Epithelial cell of prostate (primary cell): Measurements from ENCODE around the gene NDUFC2.
"Not testable (repeated sequence)": the region's sequence is repeated elsewhere in the genome, so short reads cannot be mapped to it uniquely, and the experiment has no call there.

Source experiments
- DNase-seq: peaks from one replicate; pipeline ENCODE4 v3.0.0-alpha.2; 2011; ENCODE audit warnings: low read depth, low spot score
- H3K27ac ChIP-seq: fragments of 450-650 bp; 2 replicates; pipeline ENCODE4 v1.5.1; 2017; ENCODE audit warnings: mild to moderate bottlenecking

NDUFC2 gene

DNA sequence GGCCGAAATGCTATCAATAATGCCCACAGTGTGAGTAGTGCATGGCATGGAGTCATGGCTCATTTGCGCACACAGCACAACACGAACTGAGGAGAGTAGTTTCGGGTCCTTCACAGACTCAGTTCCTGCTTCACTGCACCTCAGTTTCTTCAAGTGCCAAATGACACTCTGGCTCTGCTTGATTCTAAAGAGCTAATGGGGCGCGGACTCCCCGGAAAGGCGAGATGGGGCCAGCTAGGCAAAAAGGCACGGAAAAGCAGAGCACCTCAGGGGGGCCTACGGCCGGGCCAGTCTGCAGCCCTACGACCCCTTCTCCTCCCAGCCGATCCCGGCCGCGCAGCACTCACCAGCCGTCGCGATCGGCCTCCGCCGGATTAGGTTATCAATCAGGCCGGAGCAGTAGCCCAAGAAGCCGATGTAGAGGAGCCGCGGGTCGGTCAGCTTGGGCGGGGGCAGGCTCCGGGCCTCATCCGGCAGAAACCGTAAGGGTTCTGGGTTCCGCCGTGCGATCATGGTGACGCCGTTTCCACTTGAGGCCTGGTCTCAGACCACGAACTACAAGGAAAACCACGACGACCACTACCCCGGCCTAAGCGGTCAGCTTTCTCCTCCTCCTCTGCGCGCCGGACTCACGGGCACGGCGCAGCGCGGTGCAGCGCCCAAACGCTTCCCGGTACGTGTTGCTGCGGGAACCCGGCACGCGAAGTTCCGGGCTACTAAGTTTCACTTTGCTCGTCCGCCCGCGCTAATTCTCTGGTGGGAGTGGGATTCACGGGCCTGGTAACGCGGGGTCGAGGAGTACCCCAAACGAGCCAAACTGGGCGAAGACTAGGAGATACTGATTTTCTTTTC is at the start of gene NDUFC2:
NDUFC2 (minus strand) TSS at position 631 of the 852 bp plus-strand sequence; CDS start at position 513, 118 bp downstream.
- H3K27ac ChIP-seq: peak within 1 kb of the TSS; percentile 58
- no peak for DNase-seq

DNA sequence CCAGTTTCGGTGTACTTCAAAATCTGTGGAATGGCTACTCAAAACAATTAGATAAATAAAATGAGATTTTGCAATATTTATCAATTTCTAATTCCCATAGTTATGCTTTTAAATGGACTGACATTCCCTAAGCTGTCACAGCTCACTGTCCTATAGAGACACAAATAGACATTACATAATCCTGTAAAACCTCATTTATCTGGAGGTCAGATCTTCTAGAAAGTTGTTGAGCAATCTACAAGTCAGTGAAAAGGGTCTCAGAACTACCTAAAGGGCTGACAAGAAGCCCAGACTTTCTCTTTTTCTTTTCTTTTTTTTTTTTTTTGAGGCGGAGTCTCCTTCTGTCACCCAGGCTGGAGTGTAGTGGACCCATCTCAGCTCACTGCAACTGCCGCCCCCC is 47.7 kb upstream of the NDUFC2 start:
- no peak for DNase-seq
- H3K27ac ChIP-seq: no peak overlapping the region

DNA sequence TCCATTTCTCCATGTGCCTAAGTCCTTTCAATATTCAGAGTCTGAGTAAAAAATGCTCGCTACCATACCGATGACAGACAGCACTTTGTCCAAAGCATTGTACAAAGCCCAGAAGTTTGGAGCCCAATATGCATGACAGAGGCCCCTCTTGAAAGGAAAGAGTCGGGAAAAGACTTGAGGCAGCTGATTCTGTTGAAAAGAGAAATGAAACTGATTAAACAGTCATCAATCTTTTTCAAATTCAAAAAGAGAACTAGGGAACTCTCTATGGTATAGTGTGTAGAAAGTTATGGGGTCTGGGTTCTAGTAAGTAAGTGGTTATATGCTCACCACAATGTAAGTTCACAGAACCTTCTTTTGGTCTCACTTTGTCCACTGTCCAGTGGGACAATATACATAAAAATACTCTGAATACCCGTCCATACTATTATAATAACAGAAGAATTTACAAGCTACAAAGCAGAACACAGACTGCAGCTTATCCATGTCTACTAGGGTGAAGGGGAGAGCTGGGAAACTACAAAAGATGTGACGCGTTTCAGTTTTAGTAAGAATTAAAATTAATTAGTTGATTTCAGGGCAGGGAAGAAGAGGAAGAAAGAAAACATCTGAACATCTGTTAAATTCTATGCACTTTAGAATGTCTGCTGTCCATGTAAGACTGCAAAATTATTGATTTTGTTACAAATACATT is 33.1 kb upstream of the NDUFC2 start:
- DNase-seq: no peak
- H3K27ac ChIP-seq: no peak overlapping the region

DNA sequence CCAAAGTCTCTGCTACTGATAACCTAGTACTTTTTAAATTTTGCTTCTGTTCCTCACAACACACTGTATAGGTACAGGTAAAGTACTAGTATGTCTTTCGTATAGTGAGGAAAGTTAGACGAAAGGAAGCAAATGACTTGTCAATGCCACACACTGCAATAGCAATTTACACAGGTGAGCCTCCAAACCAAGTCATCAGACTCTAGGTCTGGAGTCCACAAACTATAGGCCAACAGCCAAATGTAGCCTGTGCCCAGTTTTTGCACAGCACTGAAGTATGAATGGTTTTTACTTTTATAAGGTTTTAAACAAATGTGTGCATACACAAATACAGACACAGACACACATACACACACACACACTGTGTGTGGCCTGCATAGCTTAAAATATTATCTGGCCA is 31.6 kb upstream of the NDUFC2 start:
- peak overlapping the region; percentile 53 for H3K27ac ChIP-seq
- DNase-seq: no peak

DNA sequence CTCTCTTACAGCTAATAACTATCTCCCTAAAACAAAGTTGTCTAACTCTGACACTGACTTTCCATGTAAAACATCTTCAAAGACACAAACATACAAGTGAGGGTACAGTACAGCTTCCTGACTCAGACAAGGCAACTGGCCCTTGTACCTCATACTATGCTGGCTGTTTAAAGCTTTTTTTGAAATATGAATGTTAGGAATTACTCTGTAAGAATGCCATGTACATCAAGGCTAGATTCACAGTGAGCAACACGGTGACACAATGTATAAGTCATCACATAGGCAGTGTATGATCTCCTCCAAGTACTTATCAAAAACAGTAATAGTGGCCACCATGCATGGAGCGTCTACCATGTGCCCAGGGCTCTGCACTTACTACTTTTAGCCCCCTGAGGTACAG is 31.2 kb upstream of the NDUFC2 start:
- DNase-seq: no peak
- H3K27ac ChIP-seq: peak overlapping the region; percentile 53

DNA sequence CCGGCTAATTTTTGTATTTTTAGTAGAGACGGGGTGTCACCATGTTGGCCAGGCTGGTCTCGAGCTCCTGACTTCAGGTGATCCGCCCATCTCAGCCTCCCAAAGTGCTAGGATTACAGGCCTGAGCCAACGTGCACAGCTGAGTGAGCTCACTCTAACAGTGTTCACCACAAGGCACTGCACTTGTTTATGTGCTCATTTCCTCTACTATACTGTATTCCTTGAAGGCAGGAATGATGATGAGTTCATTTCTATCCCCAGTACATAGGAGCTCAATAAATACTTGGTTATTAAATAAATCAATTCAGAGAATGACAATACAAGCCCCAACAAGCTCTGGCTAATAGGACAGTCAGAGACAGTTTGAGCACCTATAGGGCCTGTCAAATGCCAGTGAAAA is 30.7 kb upstream of the NDUFC2 start:
- H3K27ac ChIP-seq: peak overlapping the region; percentile 53
- peak; percentile 33 for DNase-seq

DNA sequence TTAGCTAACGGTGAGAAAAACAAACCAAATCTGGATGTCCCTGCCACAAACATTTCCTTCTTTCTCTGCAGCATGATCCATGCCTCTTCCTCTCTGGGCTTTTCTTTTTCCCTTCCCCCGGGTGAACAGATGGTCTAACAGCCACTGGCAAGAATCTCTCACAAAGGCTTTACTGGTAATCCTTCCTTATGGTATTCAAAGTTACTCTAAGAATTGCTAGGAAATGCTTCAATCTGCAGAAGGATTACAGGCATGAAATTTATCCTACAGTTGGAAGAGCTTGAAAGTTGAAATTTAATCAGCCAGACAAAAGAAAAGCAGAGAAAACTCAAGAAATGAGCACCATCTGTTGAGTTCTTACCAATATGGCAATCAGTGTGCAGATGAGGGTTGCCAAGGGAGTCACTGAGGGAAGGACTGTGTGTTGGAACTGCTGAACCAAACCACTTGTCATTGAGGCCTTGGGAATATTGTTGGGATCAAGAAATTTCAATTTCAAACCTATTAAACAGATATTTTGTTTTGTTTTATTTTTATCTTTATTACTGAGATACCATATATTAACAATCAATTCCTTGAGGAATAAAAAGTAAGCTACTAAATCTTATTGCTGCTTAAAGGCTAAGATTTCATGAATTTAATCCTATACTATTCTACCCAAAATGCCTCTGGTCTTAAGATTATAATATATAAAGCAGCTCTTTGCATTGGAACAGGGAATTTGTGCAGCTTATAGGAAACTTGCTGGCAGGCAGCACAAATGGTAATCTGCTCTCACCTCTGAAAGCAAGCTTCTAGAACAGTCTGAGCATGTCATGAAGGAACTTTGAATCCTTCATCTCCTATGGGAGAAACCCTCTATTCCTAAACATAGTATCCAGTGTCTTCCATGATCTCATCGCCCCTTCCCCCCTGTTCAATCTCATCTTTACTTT is 29.7 kb upstream of the NDUFC2 start:
- no peak for DNase-seq
- H3K27ac ChIP-seq: peak overlapping the region; percentile 53

DNA sequence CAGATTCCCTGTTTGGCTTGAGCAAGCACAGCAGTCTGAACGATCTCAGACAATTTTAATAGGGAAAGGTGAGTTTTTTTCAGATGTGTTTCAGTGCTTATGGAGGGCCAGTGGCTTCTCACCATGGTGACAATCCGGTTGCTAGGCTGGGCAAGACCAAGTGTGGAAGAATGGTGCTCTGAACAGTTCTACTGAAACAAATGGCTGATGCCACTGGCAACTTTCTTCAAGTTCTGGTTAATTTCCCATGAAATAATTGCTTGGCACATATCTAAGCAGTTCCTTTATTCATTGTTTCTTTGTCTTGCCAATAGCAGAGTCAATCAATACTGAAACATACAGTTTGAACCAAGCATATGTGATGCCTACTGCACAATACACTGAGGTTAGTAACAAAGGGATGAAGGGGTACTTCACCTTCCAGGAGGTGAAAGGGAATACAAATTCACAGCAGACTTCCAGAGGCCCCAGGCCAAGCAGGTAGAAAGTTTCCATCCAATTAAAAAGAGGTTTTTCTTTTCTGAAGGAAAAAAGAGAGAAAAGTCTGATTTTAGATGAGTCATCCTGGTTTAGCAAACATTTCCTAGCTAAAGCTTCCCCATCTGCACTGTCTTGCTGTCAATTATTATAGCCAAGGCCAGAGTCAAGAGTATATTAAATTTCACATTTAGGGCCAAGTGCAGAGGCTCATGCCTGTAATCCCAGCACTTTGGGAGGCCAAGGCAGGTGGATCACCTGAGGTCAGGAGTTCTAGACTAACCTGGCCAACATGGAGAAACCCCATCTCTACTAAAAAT is 21.2 kb upstream of the NDUFC2 start:
- no peak overlapping the region for H3K27ac ChIP-seq
- DNase-seq: no peak

DNA sequence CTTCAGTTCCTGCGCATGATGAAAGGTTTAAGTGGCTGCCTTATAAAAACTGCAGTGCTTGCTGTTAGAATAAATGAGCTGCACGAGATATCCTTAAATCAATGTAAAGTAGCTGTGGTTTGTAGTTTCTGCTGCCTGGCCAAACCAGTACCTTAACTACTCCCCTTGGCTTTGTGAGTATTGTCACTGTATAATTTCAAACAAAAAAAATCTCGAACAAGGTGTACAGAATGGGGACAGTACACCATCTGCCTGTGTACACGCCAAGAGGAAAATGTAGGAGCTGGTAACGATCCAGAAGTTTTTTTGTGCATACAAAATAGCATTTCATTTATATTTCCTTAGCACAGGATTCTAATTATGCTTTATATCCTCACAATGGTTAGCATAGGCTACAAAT is 20.6 kb upstream of the NDUFC2 start:
- DNase-seq: no peak

DNA sequence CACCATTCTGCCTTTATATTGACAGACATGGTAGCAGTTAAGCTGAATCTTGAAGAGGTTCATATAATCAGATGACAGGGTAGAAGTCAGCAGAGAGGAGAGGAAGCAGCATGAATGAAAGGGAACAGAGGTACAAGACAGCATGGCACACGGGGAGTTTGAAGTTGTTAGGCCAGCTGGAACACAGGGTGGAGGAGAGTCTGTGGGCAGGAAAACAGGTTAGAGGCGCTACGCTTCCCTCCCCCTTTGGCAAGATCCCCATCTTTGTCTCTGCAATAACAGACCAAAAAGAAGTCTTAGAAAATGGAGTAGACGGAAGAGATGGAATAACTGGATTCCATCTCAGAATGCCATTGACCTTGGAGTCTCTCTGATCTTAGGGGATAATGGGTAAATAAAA is 20.0 kb upstream of the NDUFC2 start:
- no peak overlapping the region for H3K27ac ChIP-seq
- DNase-seq: no peak

More for the DNA sequence above, 20.6 kb upstream of the NDUFC2 start:
- H3K27ac ChIP-seq: no peak overlapping the region

DNA sequence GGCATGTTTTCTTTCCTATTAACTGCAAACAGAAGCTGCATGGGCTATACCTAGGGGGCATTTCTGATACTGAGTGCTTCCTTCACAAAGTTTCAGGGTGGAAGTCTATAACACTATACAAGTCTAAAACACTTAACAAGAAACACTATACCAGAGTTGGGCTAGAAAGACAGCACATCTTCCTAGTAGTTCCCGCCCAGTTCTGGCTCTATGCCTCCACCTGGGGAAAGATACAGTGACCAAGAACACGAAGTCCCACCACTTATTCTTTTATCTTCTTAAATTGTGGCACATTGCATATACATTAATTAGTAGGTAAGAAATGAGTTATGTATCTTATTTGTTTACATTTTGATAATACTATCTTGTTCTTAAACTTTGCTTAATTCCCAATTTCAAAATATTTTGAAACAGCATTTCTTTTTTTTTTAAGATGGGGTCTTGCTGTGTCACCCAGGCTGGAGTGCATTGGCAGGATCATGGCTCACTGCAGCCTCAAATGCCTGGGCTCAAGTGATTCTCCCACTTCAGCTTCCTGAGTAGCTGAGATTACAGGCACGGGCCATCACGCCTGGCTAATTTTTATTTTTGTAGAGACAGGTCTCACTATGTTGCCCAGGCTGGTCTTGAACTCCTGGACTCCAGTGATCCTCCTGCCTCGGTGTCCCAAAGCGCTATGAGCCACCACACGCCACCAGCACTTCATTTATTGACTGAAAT is 18.2 kb upstream of the NDUFC2 start:
- DNase-seq: no peak
- no peak overlapping the region for H3K27ac ChIP-seq

DNA sequence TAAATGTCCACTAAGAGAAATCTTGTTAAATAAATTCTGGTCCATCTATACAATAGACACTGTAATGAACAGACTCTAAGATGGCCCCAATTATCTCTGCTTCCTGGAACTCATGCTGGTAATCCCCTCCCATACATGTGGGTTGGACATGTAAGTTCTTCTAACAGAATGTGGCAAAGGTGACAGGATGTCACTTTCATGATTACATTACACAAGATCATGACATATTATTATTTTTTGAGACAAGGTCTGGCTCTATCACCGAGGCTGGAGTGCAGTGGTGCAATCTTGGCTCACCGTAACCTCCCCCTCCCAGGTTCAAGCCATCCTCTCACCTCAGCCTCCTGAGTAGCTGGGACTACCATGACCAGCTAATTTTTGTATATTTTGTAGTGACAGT is 14.6 kb upstream of the NDUFC2 start:
- no peak overlapping the region for H3K27ac ChIP-seq
- DNase-seq: no peak

DNA sequence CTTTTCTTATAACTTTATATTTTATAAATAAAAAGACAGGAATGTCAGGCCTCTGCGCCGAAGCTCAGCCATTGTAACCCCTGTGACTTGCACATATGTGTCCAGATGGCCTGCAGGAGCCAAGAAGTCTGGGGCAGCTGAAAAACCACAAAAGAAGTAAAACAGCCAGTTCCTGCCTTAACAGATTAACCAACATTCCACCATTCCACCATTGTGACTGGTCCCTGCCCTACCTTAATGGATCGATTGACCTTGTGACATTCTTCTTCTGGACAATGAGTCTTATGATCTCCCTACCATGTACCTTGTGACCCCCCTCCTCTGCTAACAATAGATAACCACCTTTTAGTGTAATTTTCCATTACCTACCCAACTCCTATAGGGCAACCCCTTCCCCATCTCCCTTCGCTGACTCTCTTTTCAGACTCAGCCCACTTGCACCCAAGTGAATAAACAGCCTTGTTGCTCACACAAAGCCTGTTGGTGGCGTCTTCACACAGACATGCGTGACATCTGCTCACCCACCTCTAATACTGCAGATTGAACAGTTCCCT is 6.9 kb upstream of the NDUFC2 start:
- H3K27ac ChIP-seq, DNase-seq: not testable (repeated sequence)

DNA sequence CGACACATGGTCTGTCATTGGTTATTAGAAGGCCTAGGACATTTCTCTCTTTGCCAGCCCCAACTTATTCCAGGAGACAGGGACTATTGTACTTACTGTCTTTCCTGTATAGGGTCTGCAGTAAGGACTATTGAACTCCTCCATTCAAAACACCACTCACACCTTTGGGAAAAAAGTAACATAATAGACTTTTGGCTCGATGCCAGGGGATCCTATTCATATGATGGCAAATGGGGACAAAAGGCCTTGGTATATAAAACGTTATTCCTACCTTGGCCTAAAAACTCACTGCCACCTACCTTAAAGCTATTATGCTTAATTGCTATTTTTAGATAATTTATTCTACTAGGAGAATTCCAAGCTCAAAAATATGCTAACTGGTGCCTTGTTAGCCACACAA is 6.3 kb upstream of the NDUFC2 start:
- H3K27ac ChIP-seq: no peak overlapping the region
- DNase-seq: no peak

DNA sequence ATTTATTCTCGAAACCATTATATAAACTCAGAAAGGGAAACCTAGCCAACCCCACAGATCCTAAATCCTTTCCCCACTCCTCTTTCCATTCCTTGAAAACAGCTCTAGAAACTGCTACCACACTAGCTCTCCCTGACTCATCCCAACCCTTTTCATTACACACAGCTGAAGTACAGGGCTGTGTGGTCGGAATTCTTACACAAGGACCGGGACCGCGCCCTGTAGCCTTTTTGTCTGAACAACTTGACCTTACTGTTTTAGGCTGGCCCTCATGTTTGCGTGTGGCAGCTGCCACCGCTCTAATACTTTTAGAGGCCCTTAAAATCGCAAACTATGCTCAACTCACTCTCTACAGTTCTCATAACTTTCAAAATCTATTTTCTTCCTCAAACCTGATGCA is 4.8 kb upstream of the NDUFC2 start:
- not testable (repeated sequence) for H3K27ac ChIP-seq, DNase-seq

DNA sequence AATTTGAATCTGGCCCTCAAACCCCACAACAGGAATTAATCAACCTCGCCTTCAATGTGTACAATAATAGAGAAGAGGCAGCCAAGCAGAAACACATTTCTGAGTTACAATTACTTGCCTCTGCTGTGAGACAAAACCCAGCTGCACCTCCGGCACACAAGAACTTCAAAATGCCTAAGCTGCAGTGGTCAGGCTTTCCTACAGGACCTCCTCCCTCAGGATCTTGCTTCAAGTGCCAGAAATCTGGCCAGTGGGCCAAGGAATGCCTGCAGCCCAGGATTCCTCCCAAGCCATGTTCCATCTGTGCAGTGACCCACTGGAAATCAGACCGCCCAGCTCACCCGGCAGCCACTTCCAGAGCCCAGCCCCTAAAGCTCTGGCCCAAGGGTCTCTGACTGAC is 3.4 kb upstream of the NDUFC2 start:
- no peak overlapping the region for H3K27ac ChIP-seq
- no peak for DNase-seq

DNA sequence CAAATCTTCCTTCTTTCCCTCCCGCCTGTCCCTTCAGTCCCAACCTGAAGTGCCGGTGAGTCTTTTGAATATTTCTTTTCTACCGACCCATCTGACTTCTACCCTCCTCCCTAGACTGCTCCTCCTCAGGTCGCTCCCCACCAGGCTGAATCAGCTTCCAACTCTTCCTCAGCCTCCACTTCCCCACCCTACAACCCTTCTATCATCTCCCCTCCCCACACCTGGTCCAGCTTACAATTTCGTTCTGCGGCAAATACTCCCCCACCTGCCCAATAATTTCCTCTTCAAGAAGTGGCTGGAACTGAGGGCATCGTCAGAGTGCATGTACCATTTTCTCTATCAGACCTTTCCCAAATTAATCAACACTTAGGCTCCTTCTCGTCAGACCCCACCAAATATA is 2.5 kb upstream of the NDUFC2 start:
- H3K27ac ChIP-seq: no peak overlapping the region
- no peak for DNase-seq

DNA sequence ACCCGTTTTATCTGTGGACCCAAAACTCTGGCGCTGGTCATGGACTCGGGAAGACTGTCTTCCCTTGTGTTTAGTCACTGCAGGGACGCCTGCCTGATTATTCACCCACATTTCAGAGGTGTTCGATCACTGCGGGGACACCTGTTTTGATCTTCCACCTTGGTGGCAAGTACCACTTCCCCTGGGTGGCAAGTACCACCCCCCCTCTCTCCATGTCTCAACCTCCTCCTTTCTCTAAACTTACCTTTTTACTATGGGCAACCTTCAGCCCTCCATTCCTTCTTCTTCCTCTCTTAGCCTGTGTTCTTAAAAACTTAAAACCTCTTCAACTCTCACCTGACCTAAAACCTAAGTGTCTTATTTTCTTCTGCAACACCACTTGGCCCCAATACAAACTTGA is 1.9 kb upstream of the NDUFC2 start:
- no peak for DNase-seq
- H3K27ac ChIP-seq: no peak overlapping the region
